ENCODE data around the gene SORCS2.

DNA sequence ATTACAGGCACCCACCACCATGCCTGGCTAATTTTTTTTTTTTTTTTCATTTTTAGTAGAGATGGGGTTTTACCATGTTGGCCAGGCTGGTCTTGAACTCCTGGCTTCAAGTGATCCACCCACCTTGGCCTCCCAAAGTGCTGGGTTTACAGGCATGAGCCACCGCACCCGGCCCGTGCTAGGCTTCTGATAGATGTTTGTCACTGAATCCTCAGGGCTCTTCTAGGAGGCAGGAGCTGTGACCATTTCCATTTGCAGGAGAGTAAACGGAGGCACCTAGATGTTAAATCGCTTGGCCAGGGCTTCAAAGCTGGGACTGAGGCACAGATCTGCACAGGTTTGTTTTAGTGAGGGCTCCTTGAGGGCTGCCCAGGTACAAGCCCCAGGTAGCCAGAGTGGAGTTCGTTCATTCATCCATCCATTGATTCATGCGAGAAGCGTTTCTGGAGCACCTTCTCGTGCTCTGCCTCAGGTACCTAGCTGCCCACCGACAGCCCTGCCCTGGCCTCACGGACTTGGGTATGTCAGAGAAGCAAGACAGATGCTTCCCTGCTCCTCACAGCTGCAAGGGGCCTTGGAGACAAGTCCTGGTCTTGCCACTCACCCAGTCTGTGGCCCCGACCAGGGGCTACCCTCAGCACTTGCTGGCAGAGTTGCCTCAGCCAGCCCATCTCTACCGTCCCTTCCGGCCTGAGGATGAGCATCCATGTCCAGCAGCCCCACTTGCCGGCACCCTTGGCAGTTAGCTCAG is 136.0 kb downstream of the SORCS2 start:
- no peak for TF ChIP-seq CTCF (IDR thresholded peaks at IDR 0.05; ENCODE audit: low read depth, low read length, poor library complexity, severe bottlenecking)
- TF ChIP-seq EZH2phosphoT487 (IDR thresholded peaks at IDR 0.05; ENCODE audit: borderline replicate concordance, low read length): no peak

Measured in DOHH2 (cell line).